Lower leg skin (tissue), 4 donors: Measurements from ENCODE around the gene CTBP1. TPM values are rescaled to one million over a fixed set of nuclear protein-coding genes. Genes with fewer than 3 reads are reported as not detected.

Source experiments
- DNase-seq, 2 donors: peaks; one replicate each; pipeline ENCODE4 v3.0.0-alpha.2; 2019; ENCODE audit warnings: low spot score in 2 of 2
- H3K4me3 ChIP-seq: fragments of 200-600 bp; sonication (generic); 2 replicates; pipeline ENCODE4 v1.5.1; 2017; ENCODE audit warnings: mild to moderate bottlenecking, low read depth; ENCODE audit not compliant: poor library complexity, severe bottlenecking
- POLR2A ChIP-seq, 2 donors: fragments of 450-650 bp; IDR thresholded peaks; one replicate each; pipeline ENCODE4 v1.6.1; 2016 to 2017; ENCODE audit warnings: antibody characterized with exemption in 2 of 2, mild to moderate bottlenecking in 1 of 2, moderate library complexity in 1 of 2
- WGBS, 2 donors: methylation state at CpG; one replicate each; pipeline ENCODE4 v1.1.5; 2018; 5-methylcytosine and 5-hydroxymethylcytosine counted together
- intact Hi-C: fragments of 100-400 bp; cut with DNase I; formaldehyde crosslinking; loops from one replicate; pipeline ENCODE4 v1.15.0; 2023; ENCODE audit warnings: low total_unique reads
- total RNA-seq, 4 donors: library from RNA; depleted of rRNA; stranded (reverse); fragments of >200 nt; gene quantifications; one replicate each; pipeline ENCODE4 v1.1.0, GENCODE V29; 2016
- TF ChIP-seq, protein P1 (sequence below), 3 donors: fragments of 450-650 bp; IDR thresholded peaks; one replicate each; pipeline ENCODE4 v1.5.1; 2016; ENCODE audit warnings: antibody characterized with exemption in 3 of 3, mild to moderate bottlenecking in 3 of 3, moderate library complexity in 2 of 3

CTBP1 gene
- total RNA-seq, 4 donors from 2014 or later: 124 to 195 (median 148) TPM

GRCh38 chr4:1170156-1170975, 78.6 kb downstream of the CTBP1 start:
- DNase-seq: peak in 1 of 2 donors; percentile 83
- intact Hi-C loops: no loop called here
- 84 to 89% methylated on average over 30 to 33 of the region's 37 CpGs for WGBS, 2 donors
- TF ChIP-seq, protein P1, sequence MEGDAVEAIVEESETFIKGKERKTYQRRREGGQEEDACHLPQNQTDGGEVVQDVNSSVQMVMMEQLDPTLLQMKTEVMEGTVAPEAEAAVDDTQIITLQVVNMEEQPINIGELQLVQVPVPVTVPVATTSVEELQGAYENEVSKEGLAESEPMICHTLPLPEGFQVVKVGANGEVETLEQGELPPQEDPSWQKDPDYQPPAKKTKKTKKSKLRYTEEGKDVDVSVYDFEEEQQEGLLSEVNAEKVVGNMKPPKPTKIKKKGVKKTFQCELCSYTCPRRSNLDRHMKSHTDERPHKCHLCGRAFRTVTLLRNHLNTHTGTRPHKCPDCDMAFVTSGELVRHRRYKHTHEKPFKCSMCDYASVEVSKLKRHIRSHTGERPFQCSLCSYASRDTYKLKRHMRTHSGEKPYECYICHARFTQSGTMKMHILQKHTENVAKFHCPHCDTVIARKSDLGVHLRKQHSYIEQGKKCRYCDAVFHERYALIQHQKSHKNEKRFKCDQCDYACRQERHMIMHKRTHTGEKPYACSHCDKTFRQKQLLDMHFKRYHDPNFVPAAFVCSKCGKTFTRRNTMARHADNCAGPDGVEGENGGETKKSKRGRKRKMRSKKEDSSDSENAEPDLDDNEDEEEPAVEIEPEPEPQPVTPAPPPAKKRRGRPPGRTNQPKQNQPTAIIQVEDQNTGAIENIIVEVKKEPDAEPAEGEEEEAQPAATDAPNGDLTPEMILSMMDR (IDR thresholded peaks at IDR 0.05): no peak
- TF ChIP-seq POLR2A (IDR thresholded peaks at IDR 0.05): no peak
- no peak overlapping the region for H3K4me3 ChIP-seq

GRCh38 chr4:1169691-1170096, 79.2 kb downstream of the CTBP1 start:
- intact Hi-C loops: loop anchor here (10.0 kb wide), 1 partner anchor 95 kb away; no protein-coding TSS in a partner anchor
- WGBS, 2 donors: 89 to 93% methylated on average over 8 to 13 of the region's 13 CpGs
- DNase-seq: peak in 1 of 2 donors; percentile 81
- H3K4me3 ChIP-seq: no peak overlapping the region
- TF ChIP-seq, protein P1 (IDR thresholded peaks at IDR 0.05): no peak
- TF ChIP-seq POLR2A (IDR thresholded peaks at IDR 0.05): no peak

DNA sequence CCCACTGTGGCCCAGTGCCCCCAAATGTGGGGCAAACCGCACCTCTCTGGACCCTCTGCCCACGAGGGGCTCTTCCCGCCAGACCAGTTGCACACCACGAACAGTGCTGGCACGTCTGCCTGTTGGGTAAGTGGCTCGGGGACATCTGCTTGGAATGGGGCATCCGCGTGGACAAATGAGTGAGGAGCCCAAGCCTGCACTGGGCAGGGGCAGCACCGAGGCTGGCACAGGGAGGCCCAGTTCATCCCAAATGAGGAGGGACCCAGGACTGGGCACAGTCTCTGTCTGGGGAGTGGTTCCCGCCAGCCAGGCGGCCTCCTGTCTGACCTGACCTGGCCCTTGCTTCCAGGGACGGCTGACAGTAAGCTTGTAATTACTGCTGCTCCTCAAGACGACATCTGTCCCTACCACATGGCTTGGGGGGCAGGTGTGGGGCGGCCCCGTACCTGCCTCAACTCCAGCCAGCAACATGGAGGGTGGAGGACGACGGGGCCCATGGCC, 79.7 kb downstream of the CTBP1 start:
- TF ChIP-seq, protein P1 (IDR thresholded peaks at IDR 0.05): no peak
- no peak for TF ChIP-seq POLR2A (IDR thresholded peaks at IDR 0.05)
- no peak overlapping the region for H3K4me3 ChIP-seq
- WGBS, 2 donors: 70 to 75% methylated on average over 11 to 12 of the region's 17 CpGs
- intact Hi-C loops: loop anchor here (10.0 kb wide), 1 partner anchor 96 kb away; no protein-coding TSS in a partner anchor
- no peak for DNase-seq

DNA sequence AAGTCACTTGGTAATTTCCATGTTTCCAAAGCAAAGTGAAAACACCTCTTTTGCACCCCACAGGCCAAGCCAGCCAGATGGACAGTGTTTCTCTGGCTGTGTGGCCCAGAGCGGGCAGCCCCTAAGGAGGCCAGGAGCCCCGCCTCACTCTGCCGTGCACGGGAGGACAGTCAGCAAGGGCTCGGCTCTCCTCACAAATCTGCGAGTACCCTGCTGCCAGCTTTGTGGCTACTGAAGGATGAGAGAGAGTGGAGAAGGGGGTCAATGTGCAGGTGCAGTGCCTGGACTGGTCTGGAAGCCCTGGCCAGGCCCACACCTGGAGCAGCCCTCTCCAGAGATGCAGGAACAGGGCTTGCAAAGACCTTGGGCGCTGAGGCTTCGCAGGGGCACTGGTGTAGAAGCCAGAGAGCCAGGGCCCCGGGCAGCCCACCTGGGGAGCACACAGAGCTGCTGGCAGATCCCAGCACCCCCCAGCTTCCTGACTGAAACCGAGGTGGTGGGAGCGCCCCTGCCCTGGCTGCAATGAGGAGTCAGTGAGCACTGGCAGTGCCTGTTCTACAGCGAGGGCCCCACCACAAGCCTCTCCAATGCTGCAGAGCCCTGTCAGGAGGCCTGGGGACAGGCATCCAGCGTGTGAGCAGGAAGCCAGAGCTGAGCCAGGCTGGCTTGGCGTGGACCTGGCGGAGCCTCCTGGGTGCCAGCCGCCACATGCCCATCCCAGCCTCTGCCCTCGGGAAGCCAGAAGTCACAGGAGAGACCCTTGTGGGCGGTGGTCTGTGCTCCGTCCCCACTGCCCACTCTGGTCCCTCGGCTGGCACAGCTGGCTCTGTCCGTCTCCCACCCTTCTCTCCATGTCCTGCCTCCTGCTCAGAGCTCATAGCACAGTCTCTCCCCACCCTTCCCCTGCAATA, 80.5 kb downstream of the CTBP1 start:
- intact Hi-C loops: loop anchor here (10.0 kb wide), 1 partner anchor 96 kb away; no protein-coding TSS in a partner anchor
- TF ChIP-seq, protein P1 (IDR thresholded peaks at IDR 0.05): no peak
- no peak for TF ChIP-seq POLR2A (IDR thresholded peaks at IDR 0.05)
- H3K4me3 ChIP-seq: no peak overlapping the region
- peak in 1 of 2 donors; percentile 86 for DNase-seq
- WGBS, 2 donors: 71 to 74% methylated on average over 19 of the region's 21 CpGs

DNA sequence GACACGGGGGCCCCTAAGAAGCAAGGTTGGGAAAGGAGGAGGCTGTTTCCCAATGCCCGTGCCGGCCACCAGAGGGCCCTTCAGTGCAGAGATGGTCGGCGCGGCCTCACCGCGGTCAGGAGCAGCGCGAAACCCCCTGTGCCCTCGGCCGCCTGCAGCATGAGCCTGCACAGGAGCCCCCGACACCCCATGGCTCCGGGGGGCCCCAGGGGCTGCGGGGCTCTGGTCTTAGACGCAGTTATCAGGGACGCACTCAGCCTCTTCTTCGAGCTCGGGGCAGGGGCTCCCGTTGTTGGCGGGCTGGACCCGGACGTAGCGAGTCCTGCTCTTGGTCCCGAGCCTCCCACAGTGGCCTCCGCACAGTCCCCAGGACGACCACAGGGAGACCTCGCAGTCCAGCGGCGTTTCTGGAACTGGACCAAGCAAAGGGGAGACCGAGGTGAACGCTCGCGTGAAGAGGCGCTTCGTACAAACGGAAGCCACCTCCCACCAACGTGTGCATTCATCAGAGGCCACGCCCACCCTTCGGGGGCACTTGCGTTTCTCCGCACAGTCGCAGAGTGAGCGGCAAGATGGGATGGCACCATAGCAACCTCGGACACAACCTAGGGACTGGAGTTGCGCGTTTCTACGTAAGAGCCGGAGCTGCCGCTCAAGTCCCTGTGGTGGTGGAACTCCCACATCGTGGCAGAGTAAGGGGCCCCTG, 81.5 kb downstream of the CTBP1 start:
- intact Hi-C loops: loop anchor here (10.0 kb wide), 1 partner anchor 97 kb away; no protein-coding TSS in a partner anchor
- H3K4me3 ChIP-seq: peak overlapping the region; percentile 20
- TF ChIP-seq, protein P1 (IDR thresholded peaks at IDR 0.05): peak in 1 of 3 donors; percentile 89
- TF ChIP-seq POLR2A (IDR thresholded peaks at IDR 0.05): no peak
- DNase-seq: peak in 1 of 2 donors; percentile 95
- WGBS, 2 donors: 5 to 10% methylated on average over 51 of the region's 51 CpGs
